ENCODE data around the gene GCNA. TPM values are rescaled to one million over a fixed set of nuclear protein-coding genes. Genes with fewer than 3 reads are reported as not detected.
"Not testable (repeated sequence)": the region's sequence is repeated elsewhere in the genome, so short reads cannot be mapped to it uniquely, and the experiment has no call there.

The GCNA gene
- total RNA-seq, 1 donor from 2014 or later, result 1.7 TPM

GRCh38 chrX:71660562-71661416 is 82.6 kb downstream of the GCNA start:
- no peak for ATAC-seq

GRCh38 chrX:71661919-71662318 is 83.7 kb downstream of the GCNA start:
- DNase-seq (ENCODE audit: missing footprints), result no peak
- no peak for ATAC-seq
- intact Hi-C loops (cut with DNase I), result no loop called here

More at GRCh38 chrX:71660562-71661416, 82.6 kb downstream of the GCNA start:
- DNase-seq (ENCODE audit: missing footprints), result no peak
- intact Hi-C loops (cut with DNase I), result no loop called here

- intact Hi-C loops (cut with DNase I); ATAC-seq; DNase-seq (ENCODE audit: missing footprints): not testable (repeated sequence)
Observed at GRCh38 chrX:71662654-71663053, 84.4 kb downstream of the GCNA start.

Other genes starting within 250 kb of the GCNA start
- 14.6 TPM for gene TAF1, start 212.1 kb upstream of the GCNA start, total RNA-seq
- gene OGT, start 45.3 kb upstream of the GCNA start, total RNA-seq, result 78.6 TPM
- gene CXCR3, start 40.1 kb downstream of the GCNA start, total RNA-seq, result 0.32 TPM
- gene CXorf49, start 139.8 kb downstream of the GCNA start, total RNA-seq, result not detected
- gene CXorf49B, start 184.9 kb downstream of the GCNA start, total RNA-seq, result not detected